ENCODE measurements around the gene CTNNA3.

DNA sequence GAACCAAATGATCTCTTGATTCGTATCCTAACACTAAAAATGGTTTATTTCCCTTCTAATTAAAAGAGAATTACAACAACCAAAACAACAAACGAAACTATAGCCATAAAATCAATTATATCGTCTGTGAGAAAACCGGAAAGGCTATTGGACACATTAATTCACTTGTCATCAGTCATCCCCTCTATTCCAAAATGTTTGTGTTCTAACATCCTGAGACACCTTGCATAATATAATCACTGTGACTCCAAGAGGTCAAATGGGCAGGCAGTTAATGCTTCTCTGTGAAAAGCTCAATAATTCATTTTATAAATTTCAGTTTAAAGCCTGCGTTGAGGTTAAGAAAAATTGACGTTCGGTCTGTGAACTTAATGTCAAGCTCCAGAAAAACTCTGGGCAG, 770.6 kb downstream of the CTNNA3 start:
- TF ChIP-seq CTCF (IDR thresholded peaks at IDR 0.05) (no peak), POLR2A (IDR thresholded peaks at IDR 0.05) (no peak)
